GM12878 (cell line): Measurements from ENCODE around the gene HTR7.
A peak's percentile ranks its signal among the peaks of the same experiment; 100 is the strongest.
"Not testable (repeated sequence)": the region's sequence is repeated elsewhere in the genome, so short reads cannot be mapped to it uniquely, and the experiment has no call there.

Experiments
- CBFB ChIP-seq: IDR thresholded peaks from 2 replicates; pipeline ENCODE4 v1.6.1; 2016; ENCODE audit warnings: antibody characterized with exemption, low read depth
- FOXK2 ChIP-seq: fragments of 450-650 bp; IDR thresholded peaks from 2 replicates; pipeline ENCODE4 v1.6.1; 2017; ENCODE audit warnings: mild to moderate bottlenecking, moderate library complexity
- FOXM1 ChIP-seq: IDR thresholded peaks from 2 replicates; pipeline ENCODE4 v1.6.1; 2012; ENCODE audit warnings: low read depth, mild to moderate bottlenecking, inconsistent platforms, low read length, moderate library complexity
- JUND ChIP-seq: IDR thresholded peaks from 2 replicates; pipeline ENCODE4 v1.6.1; 2012; ENCODE audit warnings: low read depth, mild to moderate bottlenecking, low read length, improper control_type of control experiment, moderate library complexity
- RAD21 ChIP-seq: IDR thresholded peaks from 2 replicates; pipeline ENCODE4 v1.6.1; 2011; ENCODE audit warnings: mild to moderate bottlenecking, low read depth, low read length, moderate library complexity; ENCODE audit not compliant: insufficient read depth
- RCOR1 ChIP-seq: conservative IDR thresholded peaks from 2 replicates; pipeline ENCODE4 v1.6.1; 2012; ENCODE audit warnings: low read depth, low read length, improper control_type of control experiment
- TF ChIP-seq, protein P1 (sequence below): fragments of 450-650 bp; IDR thresholded peaks from 2 replicates; pipeline ENCODE4 v1.6.1; 2017; ENCODE audit warnings: antibody characterized with exemption, mild to moderate bottlenecking, moderate library complexity
- TF ChIP-seq, protein P2 (sequence below): IDR thresholded peaks from 2 replicates; pipeline ENCODE4 v1.6.1; 2011; ENCODE audit warnings: borderline replicate concordance, low read depth, mild to moderate bottlenecking, moderate library complexity, low read length; ENCODE audit not compliant: insufficient read depth, poor library complexity, severe bottlenecking

DNA sequence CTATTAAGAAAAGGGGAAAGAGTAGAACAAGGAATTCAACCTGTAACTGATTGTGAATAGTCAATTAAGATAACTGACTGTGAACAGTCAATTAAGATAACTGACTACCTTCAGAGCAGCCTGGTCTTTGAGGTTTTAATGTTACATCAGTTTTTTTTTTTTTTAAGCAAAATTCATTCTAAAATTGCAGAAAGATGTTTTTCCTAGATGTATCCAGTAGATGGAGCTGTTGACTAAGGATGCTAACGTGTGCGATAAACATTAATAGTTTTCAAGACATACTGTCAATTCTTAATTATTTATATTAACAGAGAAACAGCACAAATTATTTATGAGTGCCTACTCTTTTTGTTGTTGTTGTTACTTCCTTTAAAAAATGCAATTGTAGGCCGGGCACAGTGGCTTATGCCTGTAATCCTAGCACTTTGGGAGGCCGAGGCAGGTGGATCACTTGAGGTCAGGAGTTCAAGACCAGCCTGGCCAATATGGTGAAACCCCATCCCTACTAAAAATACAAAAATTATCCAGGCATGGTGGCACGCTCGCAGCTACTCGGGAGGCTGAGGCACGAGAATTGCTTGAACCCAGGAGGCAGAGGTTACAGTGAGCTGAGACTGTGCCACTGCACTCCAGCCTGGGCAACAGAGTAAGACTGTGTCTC lies 22.4 kb upstream of the HTR7 start:
- peak; percentile 78 for TF ChIP-seq RAD21
- TF ChIP-seq, protein P1, sequence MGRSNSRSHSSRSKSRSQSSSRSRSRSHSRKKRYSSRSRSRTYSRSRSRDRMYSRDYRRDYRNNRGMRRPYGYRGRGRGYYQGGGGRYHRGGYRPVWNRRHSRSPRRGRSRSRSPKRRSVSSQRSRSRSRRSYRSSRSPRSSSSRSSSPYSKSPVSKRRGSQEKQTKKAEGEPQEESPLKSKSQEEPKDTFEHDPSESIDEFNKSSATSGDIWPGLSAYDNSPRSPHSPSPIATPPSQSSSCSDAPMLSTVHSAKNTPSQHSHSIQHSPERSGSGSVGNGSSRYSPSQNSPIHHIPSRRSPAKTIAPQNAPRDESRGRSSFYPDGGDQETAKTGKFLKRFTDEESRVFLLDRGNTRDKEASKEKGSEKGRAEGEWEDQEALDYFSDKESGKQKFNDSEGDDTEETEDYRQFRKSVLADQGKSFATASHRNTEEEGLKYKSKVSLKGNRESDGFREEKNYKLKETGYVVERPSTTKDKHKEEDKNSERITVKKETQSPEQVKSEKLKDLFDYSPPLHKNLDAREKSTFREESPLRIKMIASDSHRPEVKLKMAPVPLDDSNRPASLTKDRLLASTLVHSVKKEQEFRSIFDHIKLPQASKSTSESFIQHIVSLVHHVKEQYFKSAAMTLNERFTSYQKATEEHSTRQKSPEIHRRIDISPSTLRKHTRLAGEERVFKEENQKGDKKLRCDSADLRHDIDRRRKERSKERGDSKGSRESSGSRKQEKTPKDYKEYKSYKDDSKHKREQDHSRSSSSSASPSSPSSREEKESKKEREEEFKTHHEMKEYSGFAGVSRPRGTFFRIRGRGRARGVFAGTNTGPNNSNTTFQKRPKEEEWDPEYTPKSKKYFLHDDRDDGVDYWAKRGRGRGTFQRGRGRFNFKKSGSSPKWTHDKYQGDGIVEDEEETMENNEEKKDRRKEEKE: not testable (repeated sequence)
- not testable (repeated sequence) for TF ChIP-seq RCOR1, FOXM1, JUND, FOXK2, CBFB
- TF ChIP-seq, protein P2, sequence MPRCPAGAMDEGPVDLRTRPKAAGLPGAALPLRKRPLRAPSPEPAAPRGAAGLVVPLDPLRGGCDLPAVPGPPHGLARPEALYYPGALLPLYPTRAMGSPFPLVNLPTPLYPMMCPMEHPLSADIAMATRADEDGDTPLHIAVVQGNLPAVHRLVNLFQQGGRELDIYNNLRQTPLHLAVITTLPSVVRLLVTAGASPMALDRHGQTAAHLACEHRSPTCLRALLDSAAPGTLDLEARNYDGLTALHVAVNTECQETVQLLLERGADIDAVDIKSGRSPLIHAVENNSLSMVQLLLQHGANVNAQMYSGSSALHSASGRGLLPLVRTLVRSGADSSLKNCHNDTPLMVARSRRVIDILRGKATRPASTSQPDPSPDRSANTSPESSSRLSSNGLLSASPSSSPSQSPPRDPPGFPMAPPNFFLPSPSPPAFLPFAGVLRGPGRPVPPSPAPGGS: not testable (repeated sequence)
